Esophagus squamous epithelium (tissue), 4 donors: Measurements from ENCODE around the gene MTREX. TPM values are rescaled to one million over a fixed set of nuclear protein-coding genes. Genes with fewer than 3 reads are reported as not detected.

ENCODE experiments used
- total RNA-seq, 4 donors: library from RNA; depleted of rRNA; stranded (reverse); fragments of >200 nt; gene quantifications; one replicate each; pipeline ENCODE4 v1.1.0, GENCODE V29; 2016

The MTREX gene
- total RNA-seq, 4 donors from 2014 or later, result 63.9 to 79.3 (median 72.2) TPM

Other genes starting within 250 kb of the MTREX start
- gene GZMA, start 205.3 kb upstream of the MTREX start, total RNA-seq, result 1 to 10 TPM; 2.0 to 6.7 (median 3.0) TPM
- 1 to 10 TPM in 3 of 4 donors, under 1 TPM in 1; 0.45 to 8.7 (median 7.3) TPM for gene GPX8, start 147.8 kb upstream of the MTREX start, total RNA-seq
- gene CDC20B, start 134.8 kb upstream of the MTREX start, total RNA-seq, result not detected
- gene MCIDAS, start 80.7 kb upstream of the MTREX start, total RNA-seq, result not detected
- gene CCNO, start 74.4 kb upstream of the MTREX start, total RNA-seq, result 1 to 10 TPM in 3 of 4 donors, under 1 TPM in 1; 0.95 to 1.6 (median 1.1) TPM
- gene DHX29, start 295 bp upstream of the MTREX start, total RNA-seq, result 10 to 100 TPM; 14.8 to 26.7 (median 26.4) TPM
- 100 to 1,000 TPM in 1 of 4 donors, 10 to 100 TPM in 3; 26.1 to 140 (median 41.3) TPM for gene PLPP1, start 227.0 kb downstream of the MTREX start, total RNA-seq